GM18870 (cell line): Measurements from ENCODE around the gene ABCF3.
"Not testable (repeated sequence)": the region's sequence is repeated elsewhere in the genome, so short reads cannot be mapped to it uniquely, and the experiment has no call there.

Experiments used
- ATAC-seq: cut with Tn5 transposase; IDR thresholded peaks from one replicate; pipeline ENCODE4 v1.9.1; 2021; ENCODE audit warnings: moderate library complexity; ENCODE audit not compliant: unreplicated experiment

ABCF3 gene, protein sequence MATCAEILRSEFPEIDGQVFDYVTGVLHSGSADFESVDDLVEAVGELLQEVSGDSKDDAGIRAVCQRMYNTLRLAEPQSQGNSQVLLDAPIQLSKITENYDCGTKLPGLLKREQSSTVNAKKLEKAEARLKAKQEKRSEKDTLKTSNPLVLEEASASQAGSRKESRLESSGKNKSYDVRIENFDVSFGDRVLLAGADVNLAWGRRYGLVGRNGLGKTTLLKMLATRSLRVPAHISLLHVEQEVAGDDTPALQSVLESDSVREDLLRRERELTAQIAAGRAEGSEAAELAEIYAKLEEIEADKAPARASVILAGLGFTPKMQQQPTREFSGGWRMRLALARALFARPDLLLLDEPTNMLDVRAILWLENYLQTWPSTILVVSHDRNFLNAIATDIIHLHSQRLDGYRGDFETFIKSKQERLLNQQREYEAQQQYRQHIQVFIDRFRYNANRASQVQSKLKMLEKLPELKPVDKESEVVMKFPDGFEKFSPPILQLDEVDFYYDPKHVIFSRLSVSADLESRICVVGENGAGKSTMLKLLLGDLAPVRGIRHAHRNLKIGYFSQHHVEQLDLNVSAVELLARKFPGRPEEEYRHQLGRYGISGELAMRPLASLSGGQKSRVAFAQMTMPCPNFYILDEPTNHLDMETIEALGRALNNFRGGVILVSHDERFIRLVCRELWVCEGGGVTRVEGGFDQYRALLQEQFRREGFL

DNA sequence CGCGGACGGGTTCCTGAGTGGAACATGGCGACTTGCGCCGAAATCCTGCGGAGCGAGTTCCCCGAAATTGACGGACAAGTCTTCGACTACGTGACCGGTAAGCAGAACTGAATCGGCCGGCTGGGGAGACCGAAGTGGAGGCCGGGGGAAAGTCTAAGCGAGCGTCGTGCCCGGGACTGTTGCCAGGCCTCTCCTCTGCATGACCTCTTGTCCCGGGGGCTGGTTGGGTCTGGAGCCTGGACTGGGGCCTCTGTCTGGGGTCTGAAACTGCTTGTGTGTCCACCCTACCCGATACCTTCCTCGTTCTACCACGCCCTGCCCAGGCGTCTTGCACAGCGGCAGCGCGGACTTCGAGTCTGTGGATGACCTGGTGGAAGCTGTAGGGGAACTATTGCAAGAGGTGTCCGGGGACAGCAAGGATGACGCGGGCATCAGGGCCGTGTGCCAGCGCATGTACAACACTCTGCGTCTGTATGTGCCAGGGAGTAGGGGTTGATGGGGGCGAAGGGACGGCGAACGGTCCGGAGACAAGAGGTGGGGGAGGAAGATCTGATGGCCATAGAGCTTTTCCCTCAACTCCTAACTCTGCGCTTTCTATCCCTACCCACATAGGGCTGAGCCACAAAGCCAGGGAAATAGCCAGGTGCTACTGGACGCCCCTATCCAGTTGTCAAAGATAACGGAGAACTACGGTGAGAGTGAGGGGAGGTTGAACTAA lies at the start of gene ABCF3:
ABCF3 (plus strand) TSS at position 16 of the 718 bp plus-strand sequence; CDS start at position 25, 9 bp downstream.
- ATAC-seq = peak; percentile 8

DNA sequence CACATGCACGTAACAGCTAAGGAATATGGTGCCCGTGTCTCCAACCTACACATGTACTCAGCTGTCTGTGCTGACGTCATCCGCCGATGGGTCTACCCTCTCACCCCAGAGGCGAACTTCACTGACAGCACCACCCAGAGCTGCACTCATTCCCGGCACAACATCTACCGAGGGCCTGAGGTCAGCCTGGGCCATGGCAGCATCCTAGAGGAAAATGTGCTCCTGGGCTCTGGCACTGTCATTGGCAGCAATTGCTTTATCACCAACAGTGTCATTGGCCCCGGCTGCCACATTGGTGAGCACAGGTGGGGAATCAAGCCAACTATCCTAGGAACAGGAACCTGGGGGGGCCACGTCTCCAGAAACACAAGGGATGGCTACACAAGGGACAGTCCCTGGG lies 45.6 kb upstream of the ABCF3 start:
- no peak for ATAC-seq

DNA sequence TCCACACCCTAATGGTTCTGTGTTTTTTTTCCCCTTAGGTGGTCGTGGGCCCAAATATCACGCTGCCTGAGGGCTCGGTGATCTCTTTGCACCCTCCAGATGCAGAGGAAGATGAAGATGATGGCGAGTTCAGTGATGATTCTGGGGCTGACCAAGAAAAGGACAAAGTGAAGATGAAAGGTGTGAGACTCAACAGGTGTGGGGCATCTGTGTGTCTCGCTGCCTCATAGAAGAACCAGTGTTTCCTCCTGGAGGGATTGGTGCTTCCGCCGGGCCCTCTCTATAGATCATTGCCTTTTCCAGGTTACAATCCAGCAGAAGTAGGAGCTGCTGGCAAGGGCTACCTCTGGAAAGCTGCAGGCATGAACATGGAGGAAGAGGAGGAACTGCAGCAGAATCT lies 43.8 kb upstream of the ABCF3 start:
- no peak for ATAC-seq

- no peak for ATAC-seq
Observed at GRCh38 chr3:184143327-184143726, 42.7 kb upstream of the ABCF3 start.

GRCh38 chr3:184144505-184144904 lies 41.5 kb upstream of the ABCF3 start:
- ATAC-seq = no peak

DNA sequence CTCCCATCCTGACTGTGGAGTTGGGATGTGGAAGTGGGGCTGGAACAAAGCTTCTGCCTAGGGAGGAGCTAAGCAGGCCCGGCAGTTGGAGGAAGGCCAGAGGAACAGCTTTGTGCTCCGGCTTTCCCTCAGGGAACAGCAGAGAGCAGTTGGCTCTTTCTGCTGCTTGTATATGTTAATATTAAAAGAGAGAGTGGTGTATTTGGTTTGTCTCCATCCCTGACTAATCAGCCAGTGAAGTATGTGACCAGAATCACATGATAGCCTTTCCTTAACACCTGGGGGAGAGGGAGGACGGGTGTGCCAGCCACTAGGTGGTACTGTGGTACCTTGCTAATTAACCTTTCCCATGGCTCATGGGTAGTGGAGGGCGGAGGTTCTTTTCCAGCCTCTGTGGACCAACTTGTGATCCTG lies 40.9 kb upstream of the ABCF3 start:
- no peak for ATAC-seq

- no peak for ATAC-seq
Observed at GRCh38 chr3:184145751-184146270, 40.2 kb upstream of the ABCF3 start.

DNA sequence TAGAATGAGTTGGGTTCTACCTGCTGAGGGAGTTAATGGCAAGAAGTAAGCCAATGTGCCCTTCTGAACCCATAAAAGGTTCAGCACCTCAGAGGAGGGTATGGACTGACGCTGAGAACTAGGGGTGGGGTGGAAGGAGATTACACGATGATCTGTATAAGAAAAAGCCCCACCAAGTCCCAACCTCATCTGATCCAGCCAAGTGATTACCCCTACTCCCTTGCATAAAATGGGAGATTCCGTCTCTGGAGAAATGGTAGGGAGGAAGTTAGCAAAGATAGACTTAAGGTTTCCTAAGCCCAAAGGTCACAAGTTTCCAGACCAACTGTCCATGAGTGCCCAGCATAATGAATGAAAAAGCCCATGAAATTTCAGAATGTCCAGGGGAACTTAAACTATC lies 37.9 kb upstream of the ABCF3 start:
- ATAC-seq = no peak

DNA sequence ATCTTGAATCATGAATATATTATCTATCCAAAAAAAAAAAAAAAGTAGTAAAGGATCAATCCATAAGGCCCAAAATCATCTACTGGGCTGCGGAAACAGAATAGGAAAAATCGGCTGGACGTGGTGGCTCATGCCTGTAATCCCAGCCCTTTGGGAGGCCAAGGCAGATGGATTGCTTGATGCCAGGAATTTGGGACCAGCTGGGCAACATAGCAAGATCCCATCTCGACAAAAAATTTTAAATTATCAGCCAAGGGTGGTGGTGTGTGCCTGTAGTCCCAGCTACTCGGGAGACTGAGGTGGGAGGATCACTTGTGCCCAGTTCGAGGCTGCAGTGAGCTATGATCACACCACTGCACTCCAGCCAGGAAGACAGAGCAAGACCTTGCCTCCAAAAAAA lies 36.9 kb upstream of the ABCF3 start:
- ATAC-seq = no peak

DNA sequence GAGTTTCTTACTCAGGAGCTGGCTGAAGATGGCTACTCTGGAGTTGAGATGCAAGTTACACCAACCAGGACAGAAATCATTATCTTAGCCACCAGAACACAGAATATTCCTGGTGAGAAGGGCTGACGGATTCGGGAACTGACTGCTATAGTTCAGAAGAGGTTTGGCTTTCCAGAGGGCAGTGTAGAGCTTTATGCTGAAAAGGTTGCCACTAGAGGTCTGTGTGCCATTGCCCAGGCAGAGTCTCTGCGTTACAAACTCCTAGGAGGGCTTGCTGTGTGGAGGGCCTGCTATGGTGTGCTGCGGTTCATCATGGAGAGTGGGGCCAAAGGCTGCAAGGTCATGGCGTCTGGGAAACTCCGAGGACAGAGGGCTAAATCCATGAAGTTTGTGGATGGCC lies 36.2 kb upstream of the ABCF3 start:
- ATAC-seq = not testable (repeated sequence)

DNA sequence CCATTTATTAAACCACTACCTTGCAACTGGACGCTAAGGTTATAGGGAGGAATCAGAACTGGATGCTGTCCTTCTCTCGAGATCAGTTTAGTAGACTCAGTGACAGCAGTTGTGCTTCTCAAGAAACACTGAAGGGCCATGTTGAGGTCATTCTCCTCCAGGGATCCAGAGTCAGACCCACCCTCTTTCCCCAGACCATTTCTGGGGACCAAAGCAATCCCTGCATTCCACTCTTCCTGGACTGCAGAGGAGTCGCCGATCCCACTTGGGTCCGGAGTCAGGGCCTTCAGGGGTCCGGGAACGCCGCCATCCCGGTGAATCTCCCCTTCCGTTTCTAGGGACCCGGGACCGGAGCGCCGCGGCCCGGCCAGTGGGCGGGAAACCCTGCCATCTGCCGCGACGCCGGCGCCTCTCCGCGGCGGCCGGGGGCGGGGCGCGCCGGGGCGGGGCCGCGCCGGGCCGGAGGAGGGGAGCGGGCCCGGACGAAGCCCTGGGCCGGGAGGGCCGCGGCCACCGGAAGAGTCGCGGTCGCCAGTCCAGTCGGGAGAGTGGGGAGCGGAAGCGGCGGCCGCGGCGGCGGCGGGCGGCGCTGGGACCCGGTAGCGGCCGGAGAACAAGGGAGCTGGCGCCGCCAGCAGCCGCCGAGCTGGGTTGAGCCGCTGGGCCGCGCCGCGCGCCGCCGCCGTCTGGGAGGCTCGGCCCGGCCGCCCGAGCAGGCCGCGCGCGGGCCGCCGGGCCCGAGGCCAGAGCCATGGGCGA lies 30.9 kb upstream of the ABCF3 start, which contains the start of gene DVL3:
DVL3 (plus strand) TSS at position 493 of the 759 bp plus-strand sequence; CDS start at position 752, 259 bp downstream.
- ATAC-seq = no peak

GRCh38 chr3:184155644-184156521 lies 30.1 kb upstream of the ABCF3 start:
- no peak for ATAC-seq

GRCh38 chr3:184156522-184156955 lies 29.5 kb upstream of the ABCF3 start:
- no peak for ATAC-seq

GRCh38 chr3:184157206-184157605 lies 28.8 kb upstream of the ABCF3 start:
- no peak for ATAC-seq

GRCh38 chr3:184158404-184158803 lies 27.6 kb upstream of the ABCF3 start:
- ATAC-seq = no peak

DNA sequence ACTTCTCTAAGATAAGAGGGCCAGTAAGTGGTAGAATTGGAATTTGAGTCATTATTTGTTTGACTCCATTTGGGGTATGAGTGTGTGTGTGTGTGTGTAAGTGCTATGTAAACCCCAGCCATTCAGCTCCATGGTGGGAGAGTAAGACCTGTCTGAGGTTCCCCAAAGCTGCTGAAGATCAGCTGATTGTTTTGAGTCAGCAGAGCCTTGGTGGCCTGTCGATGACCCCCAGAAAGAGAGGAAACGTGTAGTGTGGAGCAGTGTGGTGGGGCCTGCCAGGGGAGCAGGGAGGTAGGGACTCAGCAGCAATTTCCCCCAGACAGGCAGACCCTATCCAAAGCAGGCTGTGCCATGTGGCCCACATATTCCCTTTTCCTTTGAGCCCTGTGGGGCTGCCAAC lies 25.5 kb upstream of the ABCF3 start:
- peak; percentile 59 for ATAC-seq

DNA sequence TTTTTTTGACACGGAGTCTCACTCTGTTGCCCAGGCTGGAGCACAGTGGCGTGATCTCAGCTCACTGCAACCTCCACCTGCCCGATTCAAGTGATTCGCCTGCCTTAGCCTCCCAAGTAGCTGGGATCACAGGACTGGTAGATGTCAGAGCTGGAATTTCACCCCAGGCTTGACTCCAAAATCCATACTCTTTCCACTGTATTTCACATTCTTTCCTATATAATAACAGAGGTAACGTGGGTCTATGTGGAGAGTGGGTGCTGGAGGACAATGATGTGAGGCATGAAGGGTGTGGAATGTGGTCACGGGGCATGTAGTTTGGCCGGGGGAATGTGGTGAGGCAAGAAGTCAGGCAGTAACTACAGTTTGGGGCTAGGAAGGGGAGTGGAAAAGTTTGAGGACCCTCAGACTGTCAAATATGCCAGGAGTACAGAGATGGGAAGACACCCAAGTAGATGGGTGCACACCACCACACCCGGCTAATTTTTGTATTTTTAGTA lies 23.4 kb upstream of the ABCF3 start:
- not testable (repeated sequence) for ATAC-seq

DNA sequence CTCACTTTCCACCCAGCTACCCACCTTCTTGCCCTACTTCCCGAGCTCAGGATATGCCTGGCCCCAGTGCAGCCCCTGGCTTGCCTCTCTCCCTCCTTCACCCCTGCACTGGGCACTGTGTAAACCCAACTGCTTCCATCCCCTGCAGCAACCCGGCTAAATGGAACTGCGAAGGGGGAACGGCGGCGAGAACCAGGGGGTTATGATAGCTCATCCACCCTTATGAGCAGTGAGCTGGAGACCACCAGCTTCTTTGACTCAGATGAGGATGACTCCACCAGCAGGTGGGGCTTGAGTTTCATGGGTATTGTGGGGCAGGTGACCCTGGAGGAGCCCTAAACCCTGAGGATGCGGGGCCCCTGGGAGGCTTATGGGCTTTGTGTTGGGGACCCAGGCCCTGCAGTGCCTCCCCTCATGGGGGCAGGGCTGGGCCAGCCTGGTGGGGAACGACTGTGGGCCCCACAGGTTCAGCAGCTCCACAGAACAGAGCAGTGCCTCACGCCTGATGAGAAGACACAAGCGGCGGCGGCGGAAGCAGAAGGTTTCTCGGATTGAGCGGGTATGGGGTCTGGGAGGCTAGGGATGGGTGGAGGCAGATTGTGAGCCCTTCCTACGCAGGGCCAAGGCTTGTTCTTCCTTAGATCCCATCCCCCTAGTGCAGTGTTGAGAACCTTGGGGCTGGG lies 21.2 kb upstream of the ABCF3 start:
- no peak for ATAC-seq

DNA sequence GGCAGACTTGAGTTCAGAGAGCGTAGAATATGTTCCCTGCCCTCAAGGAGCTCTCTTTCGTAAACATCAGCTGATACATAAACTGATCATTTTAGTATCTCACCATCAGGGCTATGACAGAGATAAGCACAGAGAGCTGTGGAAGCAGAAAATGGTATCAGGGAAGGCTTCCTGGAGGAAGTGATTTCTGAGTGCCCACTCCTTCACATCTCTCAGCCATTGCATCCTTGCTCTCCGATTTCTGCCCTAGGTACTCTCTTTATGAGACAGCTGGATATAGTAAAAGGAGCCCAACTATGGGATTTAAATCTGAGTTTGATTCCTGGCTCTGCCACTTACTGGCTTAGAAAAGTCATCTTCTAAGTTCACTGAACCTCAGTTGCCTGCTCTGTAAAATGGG lies 20.5 kb upstream of the ABCF3 start:
- no peak for ATAC-seq
